Lower leg skin (tissue), 3 donors: ENCODE data around the gene CCDC47.

ENCODE experiments used
- CTCF ChIP-seq, 3 donors: fragments of 450-650 bp; IDR thresholded peaks; one replicate each; pipeline ENCODE4 v1.5.1; 2016; ENCODE audit warnings: antibody characterized with exemption in 3 of 3, mild to moderate bottlenecking in 3 of 3, moderate library complexity in 2 of 3
- POLR2A ChIP-seq, 2 donors: fragments of 450-650 bp; IDR thresholded peaks; one replicate each; pipeline ENCODE4 v1.6.1; 2016 to 2017; ENCODE audit warnings: antibody characterized with exemption in 2 of 2, mild to moderate bottlenecking in 1 of 2, moderate library complexity in 1 of 2

- TF ChIP-seq CTCF (IDR thresholded peaks at IDR 0.05): no peak
- no peak for TF ChIP-seq POLR2A (IDR thresholded peaks at IDR 0.05)
These were observed 48.4 kb upstream of the CCDC47 start for GRCh38 chr17:63821804-63822203.
